Activated T-cell treated with anti-CD3 and anti-CD28 coated beads for 24 hours (primary cell): ENCODE data around the gene UNK.
"Not testable (repeated sequence)": the region's sequence is repeated elsewhere in the genome, so short reads cannot be mapped to it uniquely, and the experiment has no call there.

Source experiments
- DNase-seq: peaks from one replicate; pipeline ENCODE4 v3.0.0-alpha.2; 2020; ENCODE audit warnings: low read depth

UNK gene

DNA sequence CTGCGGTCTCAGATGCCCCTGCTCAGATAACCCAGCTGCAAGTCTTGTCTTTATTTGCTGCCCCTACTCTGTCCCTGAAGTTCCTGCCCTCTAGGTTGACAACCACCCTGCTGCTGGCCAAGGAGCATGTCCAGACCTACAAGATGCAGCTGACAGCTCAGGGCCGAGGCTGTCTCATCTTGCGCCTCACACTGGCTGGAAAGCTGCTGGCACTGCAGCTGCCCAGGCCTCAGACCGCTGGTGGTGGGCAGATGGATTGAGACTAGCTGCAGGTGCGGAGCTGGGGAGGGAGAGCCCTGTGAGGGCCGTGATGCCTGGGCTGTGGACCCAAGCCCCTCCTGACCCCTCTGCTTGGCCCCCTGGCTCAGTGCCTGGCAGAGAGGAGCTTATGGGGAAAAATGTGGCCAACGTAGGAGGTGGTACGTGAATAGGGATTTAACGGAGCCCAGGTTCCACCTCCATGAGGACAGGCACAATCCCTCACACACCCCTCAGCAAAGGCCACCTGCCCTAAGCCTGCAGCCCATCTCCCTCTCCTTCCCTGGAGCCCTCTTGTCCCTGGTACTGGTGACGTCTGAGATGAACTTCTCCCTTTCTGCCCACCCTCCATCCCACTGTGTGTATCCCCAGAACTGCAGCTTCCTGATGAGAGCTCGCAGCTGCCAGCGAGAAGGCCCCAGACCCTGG lies 11.3 kb upstream of the UNK start:
- DNase-seq, result no peak

DNA sequence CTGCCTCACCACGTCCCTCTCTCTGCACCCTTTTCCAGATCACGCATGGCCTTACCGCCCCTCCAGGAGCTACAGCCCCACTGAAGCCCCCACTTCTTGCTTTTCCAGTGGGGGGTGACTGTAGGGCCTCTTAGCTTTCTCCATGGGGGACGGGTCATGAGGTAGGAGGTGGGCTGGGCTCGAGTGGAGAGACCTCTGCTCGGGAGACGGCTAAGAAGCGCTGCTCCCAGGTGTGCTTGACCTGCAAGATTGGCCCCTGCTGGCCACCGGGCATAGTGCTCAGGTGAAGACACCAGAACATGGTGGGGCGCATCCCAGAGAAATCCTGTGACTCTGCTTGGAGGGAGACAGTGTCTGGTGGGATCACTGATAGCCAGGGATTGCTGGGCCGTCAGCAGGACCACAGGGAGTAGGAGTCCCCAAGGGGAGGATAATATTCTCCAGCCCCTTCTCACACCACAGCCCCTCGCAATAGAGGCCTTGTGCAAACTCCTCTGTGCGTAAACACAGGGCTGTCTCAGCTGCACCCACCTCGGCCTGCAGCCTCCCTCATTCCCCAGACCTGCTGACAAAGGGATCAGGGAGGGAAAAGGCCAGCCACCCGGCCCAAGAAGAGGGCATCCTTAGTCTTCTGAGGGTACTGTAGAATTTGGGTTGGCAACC lies 10.7 kb upstream of the UNK start:
- DNase-seq, result no peak

DNA sequence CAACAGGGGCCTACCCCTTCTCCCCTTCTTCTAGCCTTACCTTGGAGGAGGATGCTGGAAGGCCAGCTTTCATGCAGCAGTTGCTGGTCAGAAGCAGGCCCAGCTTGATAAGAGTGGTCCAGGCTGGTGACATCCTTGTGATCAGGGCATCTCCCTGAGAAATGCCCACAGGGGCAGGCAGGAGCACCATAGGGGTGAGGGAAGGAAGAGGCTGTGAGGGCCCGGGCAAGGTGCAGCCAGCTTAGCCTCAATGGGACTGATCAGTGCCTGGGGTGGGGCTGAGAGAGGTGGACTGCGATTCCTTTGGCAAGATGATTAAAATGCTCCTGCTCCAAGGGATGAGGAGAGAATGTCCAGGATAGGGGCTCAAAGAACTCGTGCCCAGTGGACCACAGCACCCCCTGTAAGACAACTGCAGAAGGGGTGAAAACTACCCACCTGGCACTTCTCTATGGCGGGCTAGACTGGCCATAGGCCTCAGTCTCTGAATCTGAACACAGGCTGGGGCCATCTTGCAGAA lies 10.1 kb upstream of the UNK start:
- no peak for DNase-seq

DNA sequence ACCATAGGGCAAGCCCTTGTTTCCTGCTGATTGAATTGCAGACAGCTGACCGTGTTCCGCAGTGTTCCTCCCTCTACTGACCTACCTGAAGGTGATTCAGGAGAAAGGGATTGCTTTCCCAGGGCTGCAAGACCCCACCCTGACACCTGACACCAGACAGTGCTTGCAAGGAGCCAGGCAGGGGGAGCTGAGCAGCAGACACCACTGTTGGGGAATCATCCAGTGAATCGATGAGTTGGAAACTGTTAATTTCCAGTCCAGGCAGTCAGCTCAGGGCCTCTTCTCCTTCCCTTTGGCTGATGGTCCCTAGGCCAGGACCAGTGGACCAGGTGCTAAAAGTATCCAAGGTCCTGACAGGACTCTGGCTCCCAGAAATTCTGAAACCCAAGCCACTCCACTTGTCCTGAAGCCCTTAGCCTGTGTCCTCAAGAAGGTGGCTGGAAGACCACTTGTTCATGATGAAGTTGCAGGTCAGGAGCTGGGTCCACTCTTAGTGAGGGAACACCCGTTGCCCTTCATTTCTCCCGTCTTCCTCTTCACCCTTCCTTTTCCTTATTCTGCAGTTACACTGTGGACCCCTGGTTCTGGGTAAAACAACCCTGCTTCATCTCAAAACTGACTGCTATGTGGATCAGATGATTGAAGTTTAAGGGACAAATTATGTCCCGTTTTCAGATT lies 9.5 kb upstream of the UNK start:
- DNase-seq, result no peak

DNA sequence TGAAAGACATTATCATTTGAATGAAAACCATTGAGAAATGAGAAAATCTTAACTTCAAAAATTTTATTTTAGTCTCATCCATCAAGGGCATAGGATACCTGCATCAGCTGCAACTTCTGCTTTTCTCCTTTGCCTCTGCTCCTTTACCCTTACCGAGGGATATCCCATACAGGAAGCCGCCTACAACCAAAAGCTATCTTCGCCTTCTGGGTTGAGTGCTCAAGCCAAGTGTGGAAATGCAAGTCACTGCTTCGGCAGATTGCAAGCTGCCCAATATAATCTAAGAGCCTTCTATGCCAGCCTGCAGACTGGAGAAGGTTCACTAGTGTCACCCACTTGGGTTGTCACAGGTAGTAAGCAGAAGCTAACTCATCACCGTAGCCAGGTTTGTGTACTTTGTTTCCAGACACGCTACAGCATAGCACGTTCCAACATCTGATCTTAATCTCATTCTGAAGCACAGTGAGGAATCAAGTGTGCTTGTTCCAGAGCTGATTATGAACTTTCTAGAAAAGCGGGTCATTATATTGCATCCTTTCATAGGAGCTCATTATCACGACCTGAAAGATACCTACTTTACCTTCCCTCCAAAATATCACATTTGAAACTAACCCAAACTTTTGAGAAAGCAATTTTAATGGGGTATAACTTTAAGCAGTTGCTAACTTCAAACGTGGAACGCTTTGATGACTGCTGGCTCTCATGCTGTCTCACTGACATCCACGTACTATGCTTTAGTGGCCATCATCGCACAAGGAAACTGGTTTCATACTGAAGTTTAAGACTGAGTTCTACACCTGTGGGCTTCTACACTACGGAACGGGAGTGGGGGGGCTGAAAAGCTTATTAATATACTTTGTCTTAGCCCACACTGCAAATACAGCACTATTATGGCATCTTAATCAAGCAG lies 8.0 kb upstream of the UNK start:
- DNase-seq, result no peak

DNA sequence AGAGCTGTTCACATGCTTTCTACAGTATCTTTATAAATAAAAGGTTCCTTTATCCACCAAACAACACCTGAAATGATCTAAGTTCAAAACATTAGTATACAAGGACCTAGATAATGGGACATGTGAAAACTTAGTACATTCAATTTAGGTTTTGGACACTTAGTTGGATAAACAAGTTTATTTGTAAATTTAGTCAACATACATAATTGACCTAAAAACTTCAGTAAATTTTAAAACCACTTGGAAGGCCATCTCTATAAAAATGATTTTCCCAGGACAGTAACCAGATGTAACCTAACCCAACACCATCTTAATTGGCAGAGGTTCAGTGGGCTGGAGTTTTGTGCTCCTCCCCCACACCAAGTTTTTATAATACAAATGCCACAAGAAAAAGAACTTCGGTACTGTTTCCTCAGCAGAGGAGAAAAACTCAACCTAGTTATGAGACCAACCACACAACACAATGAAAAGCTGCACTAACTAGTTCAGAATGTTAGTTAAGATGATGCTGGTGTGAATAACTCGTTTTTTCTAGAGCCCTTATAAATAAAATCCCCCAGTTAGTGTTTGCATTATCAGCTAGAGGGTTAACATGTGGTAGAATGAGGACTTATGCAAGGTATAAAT lies 7.2 kb upstream of the UNK start:
- no peak for DNase-seq

DNA sequence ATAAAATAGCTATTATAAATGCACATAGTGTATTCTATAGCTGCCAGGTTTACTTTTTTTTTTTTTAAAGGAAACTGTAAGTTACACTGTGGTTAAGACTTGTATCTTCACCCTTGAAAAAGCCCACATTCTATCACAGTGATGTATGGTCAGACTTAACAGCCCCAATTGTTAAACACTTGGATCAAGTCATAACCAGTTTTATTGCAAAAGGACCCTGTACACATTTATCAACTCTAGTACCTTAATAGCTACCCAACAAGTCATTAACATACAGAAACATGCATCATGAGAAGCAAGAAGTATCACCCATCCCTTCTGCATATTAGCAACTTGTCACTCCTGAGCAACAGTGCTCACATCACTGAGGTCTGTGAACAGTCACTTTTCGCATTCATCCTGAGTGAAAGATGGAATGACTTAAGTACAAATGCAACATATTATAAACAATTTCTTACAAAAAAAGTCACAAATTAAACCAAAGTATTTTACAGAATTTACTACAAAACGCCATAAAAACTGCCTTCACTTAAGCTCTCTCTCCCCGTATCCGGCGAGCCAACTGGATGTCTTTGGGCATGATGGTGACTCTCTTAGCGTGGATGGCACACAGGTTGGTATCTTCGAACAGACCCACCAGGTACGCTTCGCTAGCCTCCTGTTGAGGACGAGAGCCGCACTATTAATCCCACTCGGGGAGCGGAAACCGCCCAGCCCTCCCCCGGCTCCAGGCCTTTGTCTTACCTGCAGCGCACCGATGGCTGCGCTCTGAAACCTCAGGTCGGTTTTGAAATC lies 6.3 kb upstream of the UNK start:
- not testable (repeated sequence) for DNase-seq

DNA sequence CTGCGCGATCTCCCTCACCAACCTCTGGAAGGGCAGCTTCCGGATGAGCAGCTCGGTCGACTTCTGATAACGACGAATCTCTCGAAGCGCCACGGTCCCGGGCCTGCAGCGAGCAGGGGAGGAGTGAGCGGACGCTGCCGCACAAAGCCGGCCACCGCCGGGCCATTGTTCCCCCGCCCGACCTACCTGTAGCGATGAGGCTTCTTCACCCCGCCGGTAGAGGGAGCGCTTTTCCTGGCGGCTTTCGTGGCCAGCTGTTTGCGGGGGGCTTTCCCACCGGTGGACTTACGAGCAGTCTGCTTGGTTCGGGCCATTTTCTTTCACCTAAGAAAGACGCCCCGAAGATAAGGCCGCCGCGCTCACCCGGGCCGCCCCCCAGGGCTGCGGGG lies 5.8 kb upstream of the UNK start:
- no peak for DNase-seq

DNA sequence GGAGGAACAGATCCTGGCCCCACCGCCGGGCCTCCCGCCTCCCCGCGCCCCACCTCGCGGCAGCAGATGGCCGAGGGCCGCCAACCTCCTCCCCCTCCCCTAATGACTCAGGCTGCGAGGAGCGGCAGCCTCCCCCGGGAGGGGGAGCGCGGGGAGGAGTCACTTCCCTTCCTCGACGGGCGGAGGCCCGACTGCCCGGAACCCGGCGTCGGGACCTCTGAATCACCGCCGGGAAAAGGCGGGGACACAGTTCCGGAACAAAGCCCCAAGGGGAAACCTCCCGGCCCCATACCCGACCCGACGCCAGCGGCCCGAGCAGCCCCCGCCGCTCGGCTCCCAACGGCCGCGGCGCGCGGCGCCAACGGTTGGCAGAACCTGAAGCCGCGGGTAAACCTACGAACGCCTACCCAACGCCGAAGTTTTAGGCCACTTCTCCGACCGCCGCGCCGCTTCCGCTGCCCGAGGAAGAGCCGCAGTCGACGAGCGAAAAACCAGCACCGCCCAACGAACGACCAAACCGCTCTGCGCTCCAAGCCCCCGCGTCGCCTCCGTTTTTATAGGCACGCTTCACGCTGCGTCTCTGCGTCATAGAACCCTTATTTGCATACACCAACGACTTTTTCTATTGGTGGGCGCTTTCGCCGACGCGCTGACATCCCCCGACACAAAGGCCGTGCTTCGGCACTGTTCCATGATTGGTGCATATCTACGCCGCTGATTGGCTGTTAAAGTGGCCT lies 5.2 kb upstream of the UNK start:
- DNase-seq, result peak; percentile 90

DNA sequence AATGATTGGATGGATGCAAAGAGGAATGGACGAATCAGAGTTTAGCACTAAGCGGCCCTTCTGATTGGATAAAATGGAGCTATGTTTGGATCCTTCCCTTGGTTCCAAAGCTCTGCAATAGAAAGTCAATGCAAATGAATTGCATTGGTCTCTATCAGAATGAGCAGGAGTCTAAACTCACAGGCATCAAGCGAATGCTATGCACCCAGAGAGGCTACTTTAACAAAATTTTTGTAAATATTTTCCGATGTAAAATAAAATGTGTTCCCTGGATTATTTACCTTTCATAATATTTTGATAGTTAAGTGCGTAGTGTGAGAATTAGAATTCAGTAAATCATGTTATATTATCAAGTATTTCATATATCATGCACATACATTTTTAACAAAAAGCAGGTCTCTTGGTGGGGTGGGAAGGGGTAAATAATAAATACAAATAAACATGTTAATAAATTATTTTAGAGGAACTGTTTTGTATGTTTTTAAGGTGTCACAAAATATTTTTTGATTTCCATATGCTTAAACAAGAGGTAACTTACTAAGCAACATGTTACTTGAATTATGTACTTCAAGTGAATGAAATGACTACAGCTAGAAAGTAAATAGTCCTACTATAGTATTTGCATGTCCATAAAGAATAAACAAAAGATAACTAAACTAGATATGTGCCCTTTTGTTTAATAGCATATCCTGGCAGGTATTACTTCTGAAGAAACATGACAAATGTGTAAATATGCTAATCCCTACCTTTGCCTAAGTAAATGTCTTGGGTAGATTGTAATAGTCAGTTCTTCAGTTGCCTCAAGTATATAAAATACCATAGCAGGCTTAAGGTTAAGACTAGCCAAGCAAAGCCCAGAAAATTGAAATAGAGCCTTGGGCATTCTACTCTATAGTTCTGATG lies 4.4 kb upstream of the UNK start:
- DNase-seq, result no peak

DNA sequence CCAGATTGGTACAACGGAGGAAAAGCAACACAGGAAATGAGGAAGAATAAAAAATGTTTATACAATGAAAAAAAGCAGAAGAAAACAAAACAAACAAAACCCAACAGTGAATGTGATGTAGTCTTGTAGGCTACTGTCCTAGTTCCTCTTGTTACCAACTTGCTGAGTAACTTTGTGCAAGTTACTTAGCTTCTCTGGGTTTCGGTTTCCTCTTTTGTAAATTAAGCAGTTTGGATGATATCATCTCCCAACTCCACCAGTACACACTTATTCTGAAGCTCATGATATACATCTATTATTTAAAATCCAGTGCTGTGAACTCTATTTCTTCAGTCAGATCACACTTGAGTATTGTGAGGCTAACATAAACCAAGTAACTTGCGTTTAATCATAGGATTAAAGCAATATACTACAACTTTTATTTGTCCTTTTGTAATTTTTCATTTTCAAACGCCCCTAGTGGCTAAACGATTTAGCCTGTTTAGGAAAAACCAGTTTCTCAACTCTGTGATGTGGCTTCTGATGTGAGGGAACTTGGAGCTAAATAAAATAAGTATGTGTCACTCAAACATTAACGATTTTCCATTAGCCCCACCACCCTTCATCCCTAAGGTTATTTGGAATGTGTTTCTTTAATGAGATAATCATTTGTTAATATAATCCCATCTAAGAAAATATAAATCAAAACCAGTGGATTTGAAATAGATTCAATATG lies 1.4 kb upstream of the UNK start:
- DNase-seq, result no peak

DNA sequence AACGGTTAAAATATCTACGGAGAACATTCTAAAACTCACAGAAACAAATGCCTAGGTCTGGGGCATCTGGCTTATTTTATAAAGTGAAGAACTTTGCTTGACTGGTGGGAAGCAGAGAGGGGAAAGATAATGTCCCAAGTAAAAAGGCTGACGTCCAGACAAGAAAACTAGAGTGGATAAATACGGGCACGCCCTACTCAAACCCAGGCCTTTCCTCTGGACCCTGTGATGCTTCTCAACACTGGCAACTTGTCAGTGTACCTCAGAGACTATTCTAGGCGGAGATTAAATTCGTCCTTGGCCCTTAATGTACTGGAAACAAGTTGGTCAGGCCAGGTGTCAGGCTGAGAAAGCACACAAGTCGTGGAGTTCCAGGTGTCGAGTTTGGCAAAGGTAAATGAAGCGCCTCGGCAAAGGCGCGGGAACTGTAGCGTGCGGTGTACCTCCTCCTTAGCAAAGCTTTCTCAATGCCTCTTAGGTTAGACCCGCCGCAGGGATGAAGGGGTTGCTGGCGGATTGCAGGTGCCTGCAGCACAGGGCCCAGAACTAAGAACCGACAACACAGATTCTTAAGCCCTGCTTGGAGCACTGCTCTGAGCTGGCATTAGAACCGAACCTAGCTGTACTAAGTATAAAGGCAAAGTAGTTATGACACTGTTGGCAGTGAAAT lies 668 bp upstream of the UNK start:
- no peak for DNase-seq

DNA sequence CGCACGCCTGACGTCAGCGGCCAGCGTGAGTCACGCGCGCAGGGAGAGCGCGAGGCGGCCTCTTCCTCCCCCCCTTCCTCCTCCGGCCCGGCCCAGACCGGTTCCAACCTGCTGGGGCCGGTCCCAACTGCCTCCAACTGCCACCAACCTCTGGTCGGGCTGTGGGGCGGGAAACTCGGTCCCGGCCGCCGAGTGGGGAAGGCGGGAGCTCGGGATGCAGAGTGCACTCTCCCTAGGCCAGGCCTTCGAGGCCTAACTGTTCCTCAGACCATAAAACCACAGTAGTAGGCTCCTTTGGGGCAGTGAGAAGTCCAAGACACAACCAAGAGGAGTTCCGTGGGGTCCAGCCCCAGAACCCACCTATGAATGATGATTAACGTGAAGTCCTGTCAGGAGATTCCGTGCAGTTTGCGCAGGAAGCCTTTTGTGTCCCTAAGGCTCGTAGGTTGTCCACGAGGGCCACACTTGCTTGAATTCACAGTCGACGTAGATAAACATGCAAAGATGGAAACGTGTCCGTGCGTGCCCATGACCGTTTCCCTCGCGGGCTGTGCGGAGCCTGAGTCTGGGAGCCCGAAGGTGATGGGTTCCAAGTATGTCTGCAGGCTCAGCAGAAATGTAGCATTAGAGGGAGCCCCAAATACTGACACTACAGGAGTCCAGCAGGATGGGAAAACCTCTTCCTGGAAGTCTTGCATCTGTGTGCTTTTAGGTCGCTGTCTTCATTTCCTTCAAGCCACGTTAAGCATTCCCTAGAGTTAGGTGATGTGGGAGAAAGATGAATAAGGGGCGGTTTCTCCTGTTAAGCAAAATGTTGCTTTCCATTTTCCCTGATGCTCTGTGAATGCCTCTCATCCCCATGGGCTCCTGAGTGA lies 647 bp downstream of the UNK start:
- peak; percentile 86 for DNase-seq

DNA sequence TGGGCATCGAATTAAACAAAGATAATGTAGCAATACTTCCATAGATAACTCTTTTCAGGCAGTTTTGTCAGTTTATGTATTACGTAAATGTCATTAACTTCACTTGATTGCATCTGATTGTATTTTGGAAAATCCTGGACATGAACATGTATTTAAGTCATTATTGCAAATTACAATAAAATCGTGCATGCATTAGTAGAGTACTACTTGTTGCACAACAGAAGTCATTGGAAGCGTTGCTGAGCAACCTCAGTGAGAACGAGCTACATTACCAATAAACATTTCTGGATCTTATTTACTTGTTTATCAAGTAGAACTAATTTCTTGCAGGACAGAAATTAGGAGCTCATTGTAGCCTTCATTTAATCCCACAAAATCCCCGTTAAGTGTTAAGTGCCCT lies 6.6 kb downstream of the UNK start:
- DNase-seq, result no peak

DNA sequence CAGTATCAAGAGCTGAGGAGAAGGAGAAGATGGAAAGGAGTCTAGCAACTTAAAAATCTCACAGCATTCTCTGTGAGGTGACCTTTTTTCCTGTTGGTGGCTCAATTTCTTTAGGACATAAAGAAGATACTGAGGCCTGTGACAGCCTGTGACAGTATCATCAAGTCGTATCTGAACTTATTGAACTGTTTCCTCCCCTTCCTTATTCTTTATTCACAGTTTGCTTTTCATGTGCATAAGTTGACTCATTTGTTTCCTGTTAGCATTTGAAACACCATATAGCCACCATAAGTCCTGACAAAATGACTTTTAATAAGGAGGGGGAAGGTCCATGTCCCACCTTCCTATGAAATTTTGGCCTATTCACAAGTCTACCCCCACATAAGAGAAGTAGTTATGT lies 8.9 kb downstream of the UNK start:
- DNase-seq, result no peak

DNA sequence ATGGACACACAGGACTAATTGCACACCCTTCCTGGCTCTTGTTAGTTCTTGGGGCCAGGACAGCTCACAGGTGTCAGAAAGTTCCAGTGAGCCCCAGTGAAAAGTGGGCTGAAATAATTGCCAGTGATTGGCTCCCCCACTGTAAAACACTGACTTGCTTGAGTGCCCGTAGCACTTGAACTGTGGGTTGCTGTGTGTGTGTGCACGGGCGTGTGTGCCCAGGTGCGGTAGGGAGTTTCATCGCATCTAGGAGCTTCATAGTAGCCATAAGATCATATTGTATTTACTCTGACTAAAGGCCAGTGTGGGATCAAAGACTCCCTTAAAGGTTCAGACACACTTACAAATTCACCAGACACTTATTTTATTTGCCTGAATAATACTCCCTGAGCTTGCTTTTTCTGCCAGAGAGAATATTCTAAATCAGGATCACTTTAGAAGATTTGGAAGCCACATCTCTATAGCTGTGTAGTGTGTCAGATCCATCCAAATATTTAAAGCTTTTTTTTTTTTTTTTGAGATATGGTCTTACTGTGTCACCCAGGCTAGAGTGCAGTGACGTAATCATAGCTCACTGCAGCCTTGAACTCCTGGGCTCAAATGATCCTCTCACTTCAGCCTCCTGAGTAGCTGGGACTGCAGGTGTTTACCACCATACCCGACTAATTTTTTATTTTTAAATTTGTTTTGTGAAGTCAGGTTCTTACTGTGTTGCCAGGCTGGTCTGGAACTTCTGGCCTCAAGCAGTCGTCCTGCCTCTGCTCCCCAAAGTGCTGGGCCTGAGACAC lies 11.4 kb downstream of the UNK start:
- DNase-seq, result no peak
